GM23248 (cell line): ENCODE results near the gene LNPK.

ENCODE experiments used
- EZH2 ChIP-seq: fragments of 200-600 bp; sonication (generic); IDR thresholded peaks from 2 replicates; pipeline ENCODE4 v1.6.1; 2018; ENCODE audit warnings: antibody characterized with exemption, mild to moderate bottlenecking; ENCODE audit not compliant: insufficient read depth, poor library complexity, severe bottlenecking
- EZH2phosphoT487 ChIP-seq: fragments of 200-600 bp; sonication (generic); IDR thresholded peaks from 2 replicates; pipeline ENCODE4 v1.6.1; 2018; ENCODE audit warnings: antibody characterized with exemption, moderate library complexity, mild to moderate bottlenecking, low read depth; ENCODE audit not compliant: insufficient read depth

DNA sequence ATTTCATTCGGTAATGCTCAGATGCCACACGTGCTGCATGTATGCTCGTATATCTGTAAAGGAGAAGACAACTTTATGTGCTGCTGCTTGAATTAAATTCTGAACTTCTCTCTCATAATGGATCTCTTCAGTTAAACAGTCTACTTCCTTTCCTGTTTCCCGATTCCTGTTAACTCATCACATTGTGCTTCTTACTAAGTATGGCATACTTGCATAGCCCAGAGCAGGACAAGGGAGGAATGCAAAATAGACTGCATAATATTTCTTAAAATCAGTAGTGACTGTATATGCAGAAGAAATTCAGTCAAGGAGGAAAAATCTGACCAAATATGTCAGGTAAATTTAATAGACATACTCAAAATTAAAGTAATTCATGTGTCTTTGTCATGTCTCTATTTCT, 23.9 kb upstream of the LNPK start:
- TF ChIP-seq EZH2phosphoT487: no peak
- TF ChIP-seq EZH2: no peak
